Coronary artery (tissue), 2 donors: ENCODE data around the gene C3orf62.
A peak's percentile ranks its signal among the peaks of the same experiment; 100 is the strongest.

ENCODE experiments used
- DNase-seq: peaks from one replicate; pipeline ENCODE4 v3.0.0-alpha.2; 2017; ENCODE audit warnings: low spot score
- H3K27ac ChIP-seq, 2 donors: fragments of 200-600 bp; sonication (generic); one replicate each; pipeline ENCODE4 v1.5.1; 2016 to 2019
- H3K4me3 ChIP-seq: fragments of 200-600 bp; sonication (generic); 2 replicates; pipeline ENCODE4 v1.5.1; 2016; ENCODE audit warnings: mild to moderate bottlenecking, moderate library complexity
- CTCF ChIP-seq: fragments of 200-600 bp; sonication (generic); IDR thresholded peaks from one replicate; pipeline ENCODE4 v1.5.1; 2019; ENCODE audit warnings: antibody characterized with exemption

C3orf62 gene

GRCh38 chr3:49283997-49284396, 7.0 kb upstream of the C3orf62 start:
- TF ChIP-seq CTCF: no peak

GRCh38 chr3:49279376-49279775, 2.3 kb upstream of the C3orf62 start:
- peak overlapping the region in 1 of 2 donors; percentile 75 for H3K27ac ChIP-seq
- no peak overlapping the region for H3K4me3 ChIP-seq
- TF ChIP-seq CTCF: no peak
- no peak for DNase-seq

More at GRCh38 chr3:49283997-49284396, 7.0 kb upstream of the C3orf62 start:
- no peak for DNase-seq
- Histone ChIP-seq H3K27ac (no peak overlapping the region), H3K4me3 (no peak overlapping the region)

- no peak for DNase-seq
- H3K27ac ChIP-seq: peak overlapping the region; percentile 15 to 75
- TF ChIP-seq CTCF: no peak
Observed at GRCh38 chr3:49278548-49278947, 1.5 kb upstream of the C3orf62 start.

GRCh38 chr3:49277383-49277775, 347 bp upstream of the C3orf62 start:
- no peak for DNase-seq
- TF ChIP-seq CTCF: no peak
- peak overlapping the region; percentile 91 to 99 for H3K27ac ChIP-seq
- H3K4me3 ChIP-seq: peak overlapping the region; percentile 76

More at GRCh38 chr3:49278548-49278947, 1.5 kb upstream of the C3orf62 start:
- no peak overlapping the region for H3K4me3 ChIP-seq

GRCh38 chr3:49273825-49274532, 3.1 kb downstream of the C3orf62 start:
- H3K27ac ChIP-seq: no peak overlapping the region
- TF ChIP-seq CTCF: no peak
- no peak for DNase-seq
- H3K4me3 ChIP-seq: no peak overlapping the region

GRCh38 chr3:49271047-49271446, 6.0 kb downstream of the C3orf62 start:
- no peak for DNase-seq
- no peak for TF ChIP-seq CTCF
- no peak overlapping the region for H3K4me3 ChIP-seq
- no peak overlapping the region for H3K27ac ChIP-seq

GRCh38 chr3:49270156-49270500, 6.9 kb downstream of the C3orf62 start:
- no peak for TF ChIP-seq CTCF
- DNase-seq: no peak
- H3K4me3 ChIP-seq: no peak overlapping the region
- H3K27ac ChIP-seq: no peak overlapping the region
